ENCODE results near the gene GRM7.

- TF ChIP-seq CTCF (IDR thresholded peaks at IDR 0.05) (no peak), POLR2A (IDR thresholded peaks at IDR 0.05) (no peak)
Measured at GRCh38 chr3:7536921-7537320, 676.0 kb downstream of the GRM7 start.
